ENCODE measurements around the gene HECTD2. TPM values are rescaled to one million over a fixed set of nuclear protein-coding genes. Genes with fewer than 3 reads are reported as not detected.

HECTD2 gene
- total and polyA plus RNA-seq, 2 of the 8 experiments (the other 6 are each of a cell fraction or from before 2014, with no cell fraction given) = 5.7 to 11.9 TPM

GRCh38 chr10:91559169-91559568 is 149.0 kb downstream of the HECTD2 start (continued):
- TF ChIP-seq, protein P1, sequence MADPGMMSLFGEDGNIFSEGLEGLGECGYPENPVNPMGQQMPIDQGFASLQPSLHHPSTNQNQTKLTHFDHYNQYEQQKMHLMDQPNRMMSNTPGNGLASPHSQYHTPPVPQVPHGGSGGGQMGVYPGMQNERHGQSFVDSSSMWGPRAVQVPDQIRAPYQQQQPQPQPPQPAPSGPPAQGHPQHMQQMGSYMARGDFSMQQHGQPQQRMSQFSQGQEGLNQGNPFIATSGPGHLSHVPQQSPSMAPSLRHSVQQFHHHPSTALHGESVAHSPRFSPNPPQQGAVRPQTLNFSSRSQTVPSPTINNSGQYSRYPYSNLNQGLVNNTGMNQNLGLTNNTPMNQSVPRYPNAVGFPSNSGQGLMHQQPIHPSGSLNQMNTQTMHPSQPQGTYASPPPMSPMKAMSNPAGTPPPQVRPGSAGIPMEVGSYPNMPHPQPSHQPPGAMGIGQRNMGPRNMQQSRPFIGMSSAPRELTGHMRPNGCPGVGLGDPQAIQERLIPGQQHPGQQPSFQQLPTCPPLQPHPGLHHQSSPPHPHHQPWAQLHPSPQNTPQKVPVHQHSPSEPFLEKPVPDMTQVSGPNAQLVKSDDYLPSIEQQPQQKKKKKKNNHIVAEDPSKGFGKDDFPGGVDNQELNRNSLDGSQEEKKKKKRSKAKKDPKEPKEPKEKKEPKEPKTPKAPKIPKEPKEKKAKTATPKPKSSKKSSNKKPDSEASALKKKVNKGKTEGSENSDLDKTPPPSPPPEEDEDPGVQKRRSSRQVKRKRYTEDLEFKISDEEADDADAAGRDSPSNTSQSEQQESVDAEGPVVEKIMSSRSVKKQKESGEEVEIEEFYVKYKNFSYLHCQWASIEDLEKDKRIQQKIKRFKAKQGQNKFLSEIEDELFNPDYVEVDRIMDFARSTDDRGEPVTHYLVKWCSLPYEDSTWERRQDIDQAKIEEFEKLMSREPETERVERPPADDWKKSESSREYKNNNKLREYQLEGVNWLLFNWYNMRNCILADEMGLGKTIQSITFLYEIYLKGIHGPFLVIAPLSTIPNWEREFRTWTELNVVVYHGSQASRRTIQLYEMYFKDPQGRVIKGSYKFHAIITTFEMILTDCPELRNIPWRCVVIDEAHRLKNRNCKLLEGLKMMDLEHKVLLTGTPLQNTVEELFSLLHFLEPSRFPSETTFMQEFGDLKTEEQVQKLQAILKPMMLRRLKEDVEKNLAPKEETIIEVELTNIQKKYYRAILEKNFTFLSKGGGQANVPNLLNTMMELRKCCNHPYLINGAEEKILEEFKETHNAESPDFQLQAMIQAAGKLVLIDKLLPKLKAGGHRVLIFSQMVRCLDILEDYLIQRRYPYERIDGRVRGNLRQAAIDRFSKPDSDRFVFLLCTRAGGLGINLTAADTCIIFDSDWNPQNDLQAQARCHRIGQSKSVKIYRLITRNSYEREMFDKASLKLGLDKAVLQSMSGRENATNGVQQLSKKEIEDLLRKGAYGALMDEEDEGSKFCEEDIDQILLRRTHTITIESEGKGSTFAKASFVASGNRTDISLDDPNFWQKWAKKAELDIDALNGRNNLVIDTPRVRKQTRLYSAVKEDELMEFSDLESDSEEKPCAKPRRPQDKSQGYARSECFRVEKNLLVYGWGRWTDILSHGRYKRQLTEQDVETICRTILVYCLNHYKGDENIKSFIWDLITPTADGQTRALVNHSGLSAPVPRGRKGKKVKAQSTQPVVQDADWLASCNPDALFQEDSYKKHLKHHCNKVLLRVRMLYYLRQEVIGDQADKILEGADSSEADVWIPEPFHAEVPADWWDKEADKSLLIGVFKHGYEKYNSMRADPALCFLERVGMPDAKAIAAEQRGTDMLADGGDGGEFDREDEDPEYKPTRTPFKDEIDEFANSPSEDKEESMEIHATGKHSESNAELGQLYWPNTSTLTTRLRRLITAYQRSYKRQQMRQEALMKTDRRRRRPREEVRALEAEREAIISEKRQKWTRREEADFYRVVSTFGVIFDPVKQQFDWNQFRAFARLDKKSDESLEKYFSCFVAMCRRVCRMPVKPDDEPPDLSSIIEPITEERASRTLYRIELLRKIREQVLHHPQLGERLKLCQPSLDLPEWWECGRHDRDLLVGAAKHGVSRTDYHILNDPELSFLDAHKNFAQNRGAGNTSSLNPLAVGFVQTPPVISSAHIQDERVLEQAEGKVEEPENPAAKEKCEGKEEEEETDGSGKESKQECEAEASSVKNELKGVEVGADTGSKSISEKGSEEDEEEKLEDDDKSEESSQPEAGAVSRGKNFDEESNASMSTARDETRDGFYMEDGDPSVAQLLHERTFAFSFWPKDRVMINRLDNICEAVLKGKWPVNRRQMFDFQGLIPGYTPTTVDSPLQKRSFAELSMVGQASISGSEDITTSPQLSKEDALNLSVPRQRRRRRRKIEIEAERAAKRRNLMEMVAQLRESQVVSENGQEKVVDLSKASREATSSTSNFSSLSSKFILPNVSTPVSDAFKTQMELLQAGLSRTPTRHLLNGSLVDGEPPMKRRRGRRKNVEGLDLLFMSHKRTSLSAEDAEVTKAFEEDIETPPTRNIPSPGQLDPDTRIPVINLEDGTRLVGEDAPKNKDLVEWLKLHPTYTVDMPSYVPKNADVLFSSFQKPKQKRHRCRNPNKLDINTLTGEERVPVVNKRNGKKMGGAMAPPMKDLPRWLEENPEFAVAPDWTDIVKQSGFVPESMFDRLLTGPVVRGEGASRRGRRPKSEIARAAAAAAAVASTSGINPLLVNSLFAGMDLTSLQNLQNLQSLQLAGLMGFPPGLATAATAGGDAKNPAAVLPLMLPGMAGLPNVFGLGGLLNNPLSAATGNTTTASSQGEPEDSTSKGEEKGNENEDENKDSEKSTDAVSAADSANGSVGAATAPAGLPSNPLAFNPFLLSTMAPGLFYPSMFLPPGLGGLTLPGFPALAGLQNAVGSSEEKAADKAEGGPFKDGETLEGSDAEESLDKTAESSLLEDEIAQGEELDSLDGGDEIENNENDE (IDR thresholded peaks at IDR 0.05; ENCODE audit: insufficient replicate concordance, low read length) = no peak
- no peak for TF ChIP-seq RFX5 (IDR thresholded peaks at IDR 0.05; ENCODE audit: borderline replicate concordance, low read depth, low read length)

All from H1 (cell line).